ENCODE results near the gene RAE1.

RAE1 gene

DNA sequence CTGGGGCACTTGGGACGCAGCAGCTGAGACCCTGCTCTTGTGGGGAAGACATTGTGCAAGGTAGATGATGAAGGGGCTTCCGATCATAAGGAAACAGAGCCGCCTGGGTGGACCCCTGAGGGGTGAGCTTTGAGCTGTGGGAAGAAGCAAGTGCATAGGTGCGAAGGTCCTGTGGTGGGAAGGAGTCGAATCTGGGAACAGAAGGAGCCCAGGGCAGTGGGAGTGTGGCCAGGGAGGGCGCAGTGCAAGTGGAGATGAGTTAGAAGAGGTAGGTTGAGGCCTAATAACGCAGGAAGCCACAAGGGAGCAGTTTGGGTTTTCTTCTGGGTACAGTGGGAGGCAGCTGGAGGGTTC is 50.5 kb downstream of the RAE1 start:
- DNase-seq: no peak

DNA sequence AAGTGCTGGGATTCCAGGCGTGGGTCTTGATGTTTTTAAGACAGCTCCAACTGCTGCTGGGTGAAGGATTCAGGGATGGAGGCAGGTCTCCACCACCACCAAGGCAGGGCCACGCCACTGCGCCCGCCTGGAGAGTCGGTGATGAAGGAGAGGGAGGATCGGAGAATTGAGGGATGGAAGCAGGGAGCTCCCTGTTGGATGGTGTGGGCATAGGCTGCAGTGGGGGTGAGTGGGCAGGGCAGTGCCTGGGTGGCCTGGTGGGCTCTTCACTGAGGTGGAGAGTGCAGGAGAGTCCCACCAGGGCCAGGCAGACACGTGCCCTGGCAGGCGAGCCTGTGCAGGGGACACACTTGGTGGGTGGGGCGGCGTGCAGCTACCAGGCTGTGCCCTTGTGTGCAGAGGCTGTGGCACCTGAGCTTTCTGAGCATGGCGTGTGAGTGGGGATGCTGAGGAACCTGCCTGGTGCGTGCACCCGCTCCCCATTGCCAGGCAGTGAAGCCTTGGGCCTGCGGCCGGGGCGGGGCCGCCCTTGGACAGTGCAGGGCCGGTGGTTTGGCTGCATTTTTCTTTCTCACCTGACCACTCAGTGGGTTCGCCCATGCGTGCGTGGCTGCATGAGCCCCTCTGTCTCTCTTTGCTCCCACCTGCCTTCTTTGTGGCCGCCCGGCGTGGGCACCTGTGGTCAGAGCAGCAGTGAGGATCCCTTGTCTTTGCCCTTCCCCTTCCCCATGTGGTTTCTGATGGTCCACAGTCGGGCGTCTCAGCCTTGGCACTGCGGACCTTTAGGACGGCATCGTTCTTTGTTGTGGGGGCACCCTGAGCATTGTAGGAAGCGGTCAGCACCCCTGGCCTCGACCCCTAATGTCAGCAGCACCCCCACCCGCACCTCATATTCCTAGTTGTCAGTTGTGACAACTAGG is 51.4 kb downstream of the RAE1 start:
- DNase-seq: no peak

DNA sequence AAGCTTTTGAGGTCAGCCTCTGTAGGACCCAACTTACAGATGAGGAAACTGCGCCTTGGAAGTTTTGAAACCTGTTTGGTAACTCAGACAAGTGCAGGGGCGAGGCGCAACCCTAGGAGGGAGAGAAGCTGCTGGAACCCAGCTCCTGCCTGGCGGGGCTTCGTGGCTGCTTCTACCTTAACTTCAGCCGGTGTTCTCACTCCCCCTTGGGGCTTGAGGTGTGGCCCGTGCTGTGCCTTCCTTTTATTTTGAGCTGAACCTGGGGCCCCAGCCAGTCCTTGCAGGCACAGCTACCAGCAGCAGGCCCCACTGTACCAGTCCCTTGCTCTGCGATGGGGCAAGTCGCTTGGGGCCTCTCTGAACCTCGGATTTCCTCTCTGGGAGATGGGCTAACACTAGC is 52.2 kb downstream of the RAE1 start:
- DNase-seq: no peak

DNA sequence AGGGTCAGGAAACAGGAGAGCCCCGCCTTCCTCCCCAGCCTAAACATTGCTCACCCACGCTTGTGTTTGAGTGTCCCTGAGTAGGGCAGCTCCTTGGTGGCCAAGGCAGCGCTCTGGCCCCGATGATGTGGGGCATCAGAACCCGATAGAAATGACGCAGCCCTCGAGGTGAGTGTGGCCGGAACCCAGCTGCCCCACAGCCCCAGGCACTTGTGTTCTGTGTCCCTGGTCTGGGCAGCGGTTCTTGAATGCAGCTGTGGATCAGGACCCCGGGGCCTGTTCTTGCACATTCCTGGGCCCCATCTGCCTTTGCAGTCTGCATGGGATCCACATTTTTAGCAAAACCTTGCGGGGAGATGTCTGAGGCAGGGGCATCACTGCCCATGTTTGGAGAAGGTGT is 53.0 kb downstream of the RAE1 start:
- DNase-seq: no peak

DNA sequence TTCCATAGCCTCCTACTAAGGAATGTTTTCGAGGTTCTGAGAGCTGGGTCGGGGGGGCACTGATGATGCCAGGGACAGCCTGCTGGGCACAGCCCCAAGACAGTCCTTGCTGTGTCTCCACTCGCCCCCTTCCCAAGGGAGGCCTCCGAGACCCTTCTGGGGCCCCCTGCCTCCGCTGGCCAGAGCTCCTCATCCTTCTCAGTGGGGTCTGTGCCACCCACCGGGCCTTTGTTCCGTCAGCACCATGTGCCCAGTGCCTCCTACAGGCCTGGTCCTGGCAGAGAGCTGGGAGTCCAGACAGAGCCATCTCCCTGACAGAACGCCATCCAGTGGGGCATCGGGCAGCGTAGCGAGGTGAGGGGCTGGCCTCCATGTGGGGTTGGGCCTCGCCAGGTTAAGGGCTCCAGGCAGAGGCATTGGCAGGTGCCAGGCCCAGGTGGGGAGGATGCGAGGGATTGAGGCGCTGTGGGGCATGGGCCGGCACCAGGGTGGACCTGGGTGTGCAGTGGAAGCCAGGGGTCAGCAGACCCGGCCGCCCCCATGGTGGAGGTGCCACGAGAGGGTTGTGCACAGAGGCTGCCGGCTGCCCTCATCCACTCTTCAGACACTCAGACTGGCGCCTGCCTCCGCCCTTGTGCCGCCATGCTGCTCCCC is 53.5 kb downstream of the RAE1 start:
- no peak for DNase-seq

DNA sequence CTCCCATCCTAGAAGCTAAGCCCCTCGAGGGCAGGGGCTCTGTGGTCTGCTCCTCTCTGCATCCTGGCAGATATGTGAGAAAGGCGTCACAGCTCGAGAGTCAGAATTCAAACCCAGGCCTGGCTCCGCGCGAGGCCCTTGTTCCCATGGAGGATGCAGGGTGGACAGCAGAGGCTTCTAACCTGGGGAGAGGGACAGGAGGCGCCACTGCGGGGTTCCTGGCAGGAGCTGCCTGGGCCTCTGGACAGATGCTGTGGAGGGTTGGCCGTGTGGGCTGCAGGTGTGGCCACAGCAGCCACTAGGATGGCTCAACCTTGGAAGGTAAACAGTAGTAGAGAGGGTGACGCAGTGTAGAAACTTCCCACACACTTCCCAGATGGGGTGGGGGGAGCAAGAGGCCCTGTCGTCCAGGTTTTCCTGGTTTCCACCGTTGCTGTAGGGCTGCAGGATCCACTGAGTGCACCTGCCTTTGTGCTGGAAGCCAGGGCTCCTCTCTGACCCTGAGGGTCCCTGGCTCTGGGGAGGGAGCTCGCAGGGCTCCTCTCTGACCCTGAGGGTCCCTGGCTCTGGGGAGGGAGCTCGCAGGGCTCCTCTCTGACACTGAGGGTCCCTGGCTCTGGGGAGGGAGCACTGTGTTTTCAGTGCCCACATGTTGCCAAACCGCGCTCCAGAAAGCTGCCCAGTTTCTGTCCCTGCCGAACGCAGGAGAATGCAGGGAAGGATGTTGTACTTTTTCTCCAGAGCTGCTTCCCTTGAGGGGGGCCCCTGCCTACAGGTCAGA is 54.4 kb downstream of the RAE1 start:
- no peak for DNase-seq

DNA sequence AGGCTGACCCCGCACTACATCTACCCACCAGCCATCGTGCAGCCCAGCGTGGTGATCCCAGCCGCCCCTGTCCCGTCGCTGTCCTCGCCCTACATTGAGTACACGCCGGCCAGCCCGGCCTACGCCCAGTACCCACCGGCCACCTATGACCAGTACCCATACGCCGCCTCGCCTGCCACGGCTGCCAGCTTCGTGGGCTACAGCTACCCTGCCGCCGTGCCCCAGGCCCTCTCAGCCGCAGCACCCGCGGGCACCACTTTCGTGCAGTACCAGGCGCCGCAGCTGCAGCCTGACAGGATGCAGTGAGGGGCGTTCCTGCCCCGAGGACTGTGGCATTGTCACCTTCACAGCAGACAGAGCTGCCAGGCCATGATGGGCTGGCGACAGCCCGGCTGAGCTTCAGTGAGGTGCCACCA is 56.5 kb downstream of the RAE1 start:
- no peak for DNase-seq

DNA sequence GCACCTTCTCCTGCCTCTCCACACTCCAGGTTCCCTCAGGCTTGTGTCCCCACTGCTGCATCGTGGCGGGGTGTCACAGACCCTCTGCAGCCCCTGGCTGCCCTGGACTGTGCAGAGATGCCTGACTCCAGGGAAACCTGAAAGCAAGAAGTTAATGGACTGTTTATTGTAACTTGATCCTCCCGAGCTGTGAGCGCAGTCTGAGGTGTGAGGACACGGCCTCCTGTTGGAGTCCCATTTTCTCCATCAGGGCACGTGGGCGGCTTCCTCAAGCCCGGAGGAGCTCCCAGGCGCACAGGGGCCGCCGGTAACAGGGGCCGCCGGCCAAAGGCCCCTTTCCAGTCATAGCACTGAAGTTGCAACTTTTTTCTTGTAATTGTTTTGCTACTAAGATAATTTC is 57.1 kb downstream of the RAE1 start:
- no peak for DNase-seq

DNA sequence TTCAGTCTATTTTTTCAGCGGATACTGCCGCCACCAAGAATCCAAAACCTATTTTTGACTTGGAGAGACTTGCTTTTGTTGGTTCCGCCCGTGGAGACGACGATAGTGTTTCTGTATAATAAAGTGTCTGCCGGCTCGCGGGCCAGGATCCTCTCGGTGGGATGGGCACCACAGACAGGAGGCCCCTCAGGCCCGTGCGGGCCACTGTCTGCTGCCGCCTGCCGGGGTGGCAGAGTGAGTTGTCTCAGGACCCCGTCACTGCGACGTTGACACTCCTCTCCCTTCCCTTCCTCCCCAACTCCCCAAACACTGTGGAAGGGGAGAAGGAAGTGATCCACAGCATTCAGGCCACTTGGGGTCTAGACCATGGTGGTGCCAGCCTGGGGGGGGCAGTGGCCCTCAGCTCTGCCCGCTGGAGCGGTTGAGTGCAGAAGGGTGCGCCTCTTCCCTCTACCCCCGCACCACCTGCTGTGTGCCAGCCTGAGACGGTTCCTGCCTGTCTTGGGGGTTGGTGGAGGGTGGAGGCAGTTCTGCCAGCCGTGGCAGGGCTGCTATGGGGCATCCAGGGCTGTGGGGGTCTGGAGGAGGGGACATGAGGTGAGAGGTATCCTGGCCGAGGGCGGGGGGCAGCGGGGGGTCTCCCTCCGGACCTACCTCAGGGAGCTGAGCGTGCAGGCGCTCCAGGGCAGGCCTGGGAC is 57.6 kb downstream of the RAE1 start:
- DNase-seq: no peak

DNA sequence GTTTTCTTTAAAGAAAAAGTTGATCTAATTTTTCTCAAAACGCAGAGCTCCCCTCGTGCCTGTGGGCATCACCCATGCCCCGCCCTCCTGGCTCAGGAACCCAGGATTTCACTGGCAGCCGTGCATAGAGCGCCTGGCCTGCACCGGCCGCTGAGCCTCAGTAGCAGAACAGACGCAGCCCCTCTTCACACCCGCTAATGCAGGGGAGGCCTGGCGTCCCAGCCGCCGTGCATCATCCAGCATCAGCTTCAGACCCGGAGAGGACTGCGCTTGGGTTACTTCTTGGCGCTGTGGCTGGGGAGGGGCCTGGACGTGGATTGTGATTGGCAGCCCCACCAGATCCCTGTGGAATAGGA is 58.2 kb downstream of the RAE1 start:
- no peak for DNase-seq

DNA sequence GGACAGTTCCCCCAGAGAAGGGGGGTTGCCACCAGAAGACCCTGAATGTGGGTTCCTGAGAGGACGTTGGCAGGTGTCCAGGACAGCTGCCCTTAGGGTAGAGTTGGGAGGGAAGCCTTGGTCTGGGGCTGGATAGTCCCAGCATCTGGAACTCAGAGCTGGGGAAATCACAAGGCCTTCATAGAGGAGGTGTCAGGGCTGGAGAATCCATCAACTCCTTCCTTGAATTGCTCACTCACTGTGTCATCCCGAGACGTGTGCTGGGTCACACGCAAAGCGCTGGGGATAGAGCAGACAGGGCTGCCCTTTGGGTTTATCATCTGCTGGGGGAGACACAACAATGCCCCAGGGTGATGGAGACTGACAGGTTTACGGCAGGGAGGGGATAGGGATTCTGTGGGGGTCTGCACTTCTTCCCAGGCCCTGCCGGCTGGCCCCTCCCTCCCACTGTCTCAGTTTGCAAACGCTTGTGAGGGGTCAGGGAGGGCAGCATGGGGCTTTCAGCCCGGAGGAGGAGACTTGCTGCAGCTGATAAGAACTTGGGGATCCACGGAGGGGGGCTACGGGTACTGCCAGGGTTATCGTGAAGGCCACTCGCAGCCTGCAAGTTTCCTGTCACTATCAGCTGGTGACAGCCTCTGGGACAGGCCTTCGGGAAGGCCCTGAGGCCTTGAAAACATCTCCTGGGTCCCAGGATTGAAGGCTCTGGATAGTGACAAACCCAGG is 58.8 kb downstream of the RAE1 start:
- DNase-seq: no peak

DNA sequence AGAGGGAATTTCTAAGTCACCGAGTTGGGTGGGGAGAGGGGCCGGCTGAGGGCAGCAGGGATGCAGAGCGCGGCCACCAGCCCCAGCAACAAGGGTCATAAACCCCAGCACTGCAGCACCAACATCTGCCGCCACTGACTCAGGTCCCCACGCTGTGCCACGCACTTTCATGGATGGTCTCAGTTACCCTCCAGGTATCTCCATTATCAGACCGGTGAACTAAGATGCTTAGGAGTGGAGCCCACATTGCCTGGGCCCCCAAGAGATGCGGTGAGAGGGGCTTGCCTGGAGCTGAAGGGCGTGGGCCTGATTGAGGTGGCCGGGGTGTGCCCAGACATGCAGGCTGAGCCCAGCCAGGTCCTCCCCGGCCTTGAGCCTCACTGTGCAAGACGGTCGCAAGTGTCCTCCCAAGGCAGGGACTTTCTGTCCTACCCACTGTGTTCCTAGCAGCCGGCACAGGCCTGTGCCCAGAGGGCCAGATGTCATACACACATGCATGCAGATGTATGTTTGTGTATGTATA is 59.4 kb downstream of the RAE1 start:
- DNase-seq: no peak

DNA sequence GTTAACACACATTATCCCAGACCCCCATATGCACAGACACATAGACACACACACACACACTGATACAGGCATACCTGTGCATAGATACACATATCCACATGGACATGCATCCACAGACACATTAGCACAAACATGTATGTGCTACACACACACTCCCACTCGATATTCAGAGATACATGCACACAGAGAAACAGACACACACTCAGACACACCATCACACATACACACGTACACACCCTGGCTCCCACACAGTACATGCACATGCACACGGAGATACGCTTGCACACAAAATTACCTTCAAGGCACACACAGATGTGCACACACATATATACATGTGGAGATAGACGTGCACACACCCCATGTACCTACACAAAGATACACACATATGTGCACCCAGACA is 59.9 kb downstream of the RAE1 start:
- DNase-seq: no peak

DNA sequence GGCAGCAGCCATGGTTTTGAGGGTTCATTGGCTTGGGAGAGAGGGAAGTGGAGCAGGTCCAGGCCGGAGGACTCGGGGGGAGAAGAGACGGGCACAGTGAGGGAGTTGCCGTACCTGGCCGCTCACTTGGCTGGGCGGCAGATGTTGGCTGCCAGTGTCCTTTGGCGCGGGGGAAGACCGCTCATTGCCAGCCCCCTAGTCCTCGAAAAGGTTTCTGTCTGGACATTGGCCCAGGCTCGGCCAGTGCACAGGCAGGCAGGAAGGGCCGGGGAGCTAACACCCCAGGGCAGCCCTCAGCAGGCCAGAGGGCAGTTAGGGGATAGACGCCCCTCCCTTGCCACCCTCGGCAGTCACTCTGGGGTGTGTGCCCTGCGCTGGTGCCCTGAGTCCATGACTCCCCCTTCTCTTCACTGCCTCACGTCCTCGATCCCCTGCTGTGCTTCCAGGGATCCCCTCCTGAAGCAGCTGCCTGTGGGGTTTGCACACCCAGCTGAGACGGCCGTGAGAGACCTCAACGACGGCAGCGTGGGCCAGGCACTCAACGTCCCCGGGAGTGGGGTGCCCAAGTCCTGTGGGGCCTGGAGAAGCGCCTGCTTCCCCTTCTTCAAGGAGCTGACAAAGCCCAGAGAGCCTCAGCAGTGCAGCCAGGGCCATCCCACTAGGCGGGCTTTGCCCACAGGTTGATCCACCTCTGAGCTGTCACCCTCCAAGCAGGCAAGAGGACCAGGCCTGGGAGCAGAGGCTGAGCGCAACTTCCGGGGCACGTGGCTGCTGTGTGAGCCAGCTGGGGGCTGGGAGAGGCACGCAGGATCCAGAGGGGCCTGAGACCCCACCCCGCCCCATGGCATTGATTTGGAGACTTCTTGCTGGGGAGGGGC is 60.6 kb downstream of the RAE1 start:
- DNase-seq: no peak

DNA sequence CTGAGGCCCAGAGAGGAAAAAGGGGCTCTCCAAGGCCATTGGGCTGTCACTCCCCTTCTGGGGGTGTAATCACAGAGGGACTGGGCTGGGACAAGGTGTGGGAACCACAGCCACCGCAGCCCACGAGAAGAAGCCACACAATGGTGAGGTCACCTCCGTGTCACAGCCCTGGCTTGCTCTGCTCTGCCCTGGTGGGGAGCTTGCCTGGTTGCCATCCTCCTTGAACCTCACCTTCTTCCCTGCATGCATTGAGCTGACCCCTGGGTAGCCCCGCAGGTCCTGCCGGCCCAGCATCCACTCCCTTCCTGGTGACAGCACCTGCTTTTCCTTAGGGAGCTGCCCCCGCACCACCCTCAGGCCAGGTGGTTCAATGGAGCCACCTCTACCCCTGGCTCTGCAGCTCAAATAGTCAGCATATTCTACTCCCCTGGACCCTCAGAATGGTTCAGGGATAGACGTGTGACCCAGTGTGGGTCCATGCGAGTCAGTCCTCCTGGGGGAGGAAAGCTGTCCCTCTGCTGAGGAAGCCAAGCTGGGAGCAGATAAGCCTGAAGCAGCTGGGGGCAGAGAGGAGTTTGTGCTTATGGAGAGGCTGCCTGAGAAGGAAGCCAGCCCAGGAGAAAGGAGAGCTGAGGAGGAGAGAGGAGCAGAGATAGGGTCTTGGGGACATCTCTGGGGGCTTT is 61.4 kb downstream of the RAE1 start:
- DNase-seq: no peak

DNA sequence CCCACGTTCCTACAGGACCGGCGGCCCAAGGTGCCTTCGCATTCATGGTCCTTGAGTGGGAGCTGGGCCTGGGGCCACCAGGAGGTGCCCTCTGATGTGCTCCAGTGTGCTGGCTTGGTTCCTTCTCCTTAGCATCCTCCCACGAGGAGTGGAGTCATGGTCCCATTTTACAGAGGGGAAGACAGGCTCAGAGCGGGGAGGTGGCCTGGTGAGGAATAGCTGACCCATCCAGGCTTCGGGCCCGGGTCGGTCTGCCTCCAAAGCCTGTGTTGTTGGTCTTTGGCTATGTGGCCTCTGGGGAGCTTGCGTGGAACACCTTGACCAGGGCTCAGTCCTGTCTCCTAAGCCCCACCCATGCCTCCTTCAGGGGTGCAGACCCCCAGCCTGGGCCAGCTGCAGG is 62.9 kb downstream of the RAE1 start:
- no peak for DNase-seq

DNA sequence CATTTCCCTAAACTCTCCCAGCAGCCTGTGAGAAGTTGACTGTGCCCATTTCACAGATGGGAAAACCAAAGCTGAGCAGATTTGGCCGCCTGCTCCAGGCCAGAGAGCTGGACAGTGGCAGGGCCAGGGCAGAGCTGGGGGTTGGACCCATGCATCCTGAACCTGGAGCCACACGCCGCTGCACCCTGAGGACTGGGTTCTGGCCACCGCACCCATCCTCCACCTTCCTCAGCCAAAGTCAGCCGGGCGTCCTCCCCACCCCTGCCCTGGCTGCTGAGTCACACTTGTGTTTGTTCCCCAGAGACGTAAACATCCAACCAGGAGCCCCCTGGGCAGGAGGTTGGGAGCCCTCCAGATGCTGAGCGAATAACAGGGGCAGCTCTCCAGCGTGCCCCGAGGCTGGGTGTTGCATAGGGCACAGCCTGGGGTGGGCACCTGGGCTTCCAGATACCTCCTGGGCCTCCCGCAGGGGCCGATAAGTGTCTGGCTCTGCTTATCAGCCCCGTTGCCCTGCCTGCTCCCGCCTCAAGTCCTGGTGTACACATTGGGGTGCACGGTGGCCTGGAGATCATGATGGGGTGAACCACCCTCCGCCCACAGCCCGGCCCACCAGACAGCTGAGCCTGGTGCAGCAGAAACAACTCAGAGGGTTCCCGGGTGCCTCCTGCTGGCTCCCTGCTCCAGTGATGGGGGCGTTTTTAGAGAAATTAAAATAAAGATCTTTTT is 64.0 kb downstream of the RAE1 start:
- DNase-seq: no peak

DNA sequence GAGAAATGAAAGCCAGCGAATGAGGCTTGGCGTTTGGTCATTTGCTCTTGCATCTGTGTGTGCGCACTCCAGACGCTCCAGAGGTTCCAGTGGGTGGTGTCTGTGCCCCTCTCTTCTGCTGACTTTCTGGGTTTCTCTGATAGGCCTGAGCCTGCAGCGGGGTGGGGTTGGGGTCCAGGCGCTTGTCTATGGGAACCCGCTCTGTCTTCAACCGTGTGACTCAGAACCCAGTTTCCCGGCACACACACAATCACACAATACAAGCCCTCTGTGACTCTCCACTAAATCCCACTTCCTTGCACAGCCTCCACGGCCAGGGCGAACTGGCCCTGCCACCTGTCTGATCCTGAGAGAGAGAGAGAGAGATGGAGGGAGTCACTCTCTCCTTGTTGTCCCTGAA is 64.7 kb downstream of the RAE1 start:
- DNase-seq: no peak

DNA sequence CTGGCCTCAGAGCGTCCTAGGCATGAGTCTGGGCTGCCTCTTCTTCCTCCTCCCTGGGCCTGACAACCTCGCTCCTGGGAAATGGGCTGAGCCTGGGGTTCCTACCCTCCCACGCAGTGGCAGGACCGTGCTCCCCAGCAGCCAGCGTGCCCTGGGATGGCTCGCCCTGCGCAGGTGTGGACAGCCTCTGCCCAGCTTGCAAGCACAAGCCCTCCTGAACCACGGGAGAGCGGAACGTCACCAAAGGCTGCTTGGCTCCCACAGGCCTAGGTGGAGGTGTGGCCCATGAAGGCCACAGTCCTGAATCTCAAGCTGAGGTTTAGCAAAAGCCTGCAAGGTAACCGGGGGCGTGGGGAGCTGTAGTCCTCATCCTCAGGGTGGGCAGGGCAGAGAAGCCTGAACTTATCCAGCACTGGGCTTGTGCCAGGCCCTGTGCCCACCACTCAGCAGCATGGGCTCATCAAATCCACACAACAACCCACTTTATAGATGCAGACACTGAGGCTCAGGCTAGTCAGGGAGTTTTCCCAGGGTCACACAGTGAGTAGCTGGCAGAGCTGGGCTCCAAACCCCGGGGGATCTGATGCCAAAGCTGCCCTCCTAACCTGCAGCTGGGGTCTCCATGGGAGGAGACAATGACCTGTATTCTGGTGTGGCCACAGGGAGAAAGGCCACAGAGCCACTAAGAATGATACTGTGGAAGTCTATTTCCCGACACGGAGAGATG is 65.4 kb downstream of the RAE1 start:
- no peak for DNase-seq

All from right forelimb (tissue), 1 donor.